Measurements from ENCODE around the gene SORCS1.

SORCS1 gene

GRCh38 chr10:106982268-106982667 lies 182.2 kb downstream of the SORCS1 start:
- DNase-seq: no peak

- no peak for DNase-seq
These were observed 182.9 kb downstream of the SORCS1 start for GRCh38 chr10:106981452-106982075.

GRCh38 chr10:106980495-106981451 lies 183.7 kb downstream of the SORCS1 start:
- DNase-seq: no peak

GRCh38 chr10:106978756-106979155 lies 185.8 kb downstream of the SORCS1 start:
- no peak for DNase-seq

GRCh38 chr10:106973716-106974115 lies 190.8 kb downstream of the SORCS1 start:
- no peak for DNase-seq

GRCh38 chr10:106973288-106973687 lies 191.2 kb downstream of the SORCS1 start:
- DNase-seq: no peak

- DNase-seq: no peak
These were observed 192.1 kb downstream of the SORCS1 start for GRCh38 chr10:106972381-106972780.

GRCh38 chr10:106971411-106971831 lies 193.1 kb downstream of the SORCS1 start:
- no peak for DNase-seq

GRCh38 chr10:106967452-106967851 lies 197.1 kb downstream of the SORCS1 start:
- DNase-seq: no peak

- DNase-seq: no peak
These were observed 203.7 kb downstream of the SORCS1 start for GRCh38 chr10:106960812-106961211.

- DNase-seq: no peak
These were observed 205.0 kb downstream of the SORCS1 start for GRCh38 chr10:106959521-106959920.

- no peak for DNase-seq
These were observed 205.7 kb downstream of the SORCS1 start for GRCh38 chr10:106958589-106959361.

- no peak for DNase-seq
These were observed 206.5 kb downstream of the SORCS1 start for GRCh38 chr10:106957823-106958588.

- DNase-seq: no peak
These were observed 208.1 kb downstream of the SORCS1 start for GRCh38 chr10:106956216-106956915.

- no peak for DNase-seq
These were observed 209.4 kb downstream of the SORCS1 start for GRCh38 chr10:106955133-106955532.

GRCh38 chr10:106952033-106952432 lies 212.5 kb downstream of the SORCS1 start:
- no peak for DNase-seq

- no peak for DNase-seq
These were observed 214.6 kb downstream of the SORCS1 start for GRCh38 chr10:106949680-106950478.

- no peak for DNase-seq
These were observed 216.9 kb downstream of the SORCS1 start for GRCh38 chr10:106947643-106948042.

GRCh38 chr10:106942035-106942662 lies 222.4 kb downstream of the SORCS1 start:
- no peak for DNase-seq

GRCh38 chr10:106941297-106942034 lies 223.0 kb downstream of the SORCS1 start:
- no peak for DNase-seq
